Measurements from ENCODE around the gene MOBP.
"Not testable (repeated sequence)": the region's sequence is repeated elsewhere in the genome, so short reads cannot be mapped to it uniquely, and the experiment has no call there.

The MOBP gene

GRCh38 chr3:39467394-39468107 lies at the start of gene MOBP:
MOBP (plus strand) TSS chr3:39467680; CDS start chr3:39502070, 34,390 bp downstream.
- in situ Hi-C loops (cut with MboI; ENCODE audit: low sequenced_read_pairs) = no loop called here

GRCh38 chr3:39418556-39419225 lies 48.8 kb upstream of the MOBP start:
- in situ Hi-C loops (cut with MboI; ENCODE audit: low sequenced_read_pairs) = not testable (repeated sequence)

GRCh38 chr3:39419742-39420315 lies 47.7 kb upstream of the MOBP start:
- in situ Hi-C loops (cut with MboI; ENCODE audit: low sequenced_read_pairs) = no loop called here

- in situ Hi-C loops (cut with MboI; ENCODE audit: low sequenced_read_pairs) = no loop called here
These were observed 46.9 kb upstream of the MOBP start for GRCh38 chr3:39420543-39420942.

- in situ Hi-C loops (cut with MboI; ENCODE audit: low sequenced_read_pairs) = no loop called here
These were observed 44.0 kb upstream of the MOBP start for GRCh38 chr3:39423436-39423970.

- in situ Hi-C loops (cut with MboI; ENCODE audit: low sequenced_read_pairs) = no loop called here
These were observed 41.2 kb upstream of the MOBP start for GRCh38 chr3:39426312-39426711.

GRCh38 chr3:39427506-39427905 lies 40.0 kb upstream of the MOBP start:
- in situ Hi-C loops (cut with MboI; ENCODE audit: low sequenced_read_pairs) = no loop called here

GRCh38 chr3:39428745-39429201 lies 38.7 kb upstream of the MOBP start:
- in situ Hi-C loops (cut with MboI; ENCODE audit: low sequenced_read_pairs) = no loop called here

- in situ Hi-C loops (cut with MboI; ENCODE audit: low sequenced_read_pairs) = no loop called here
These were observed 38.0 kb upstream of the MOBP start for GRCh38 chr3:39429466-39429865.

GRCh38 chr3:39432342-39432741 lies 35.1 kb upstream of the MOBP start:
- in situ Hi-C loops (cut with MboI; ENCODE audit: low sequenced_read_pairs) = no loop called here

- in situ Hi-C loops (cut with MboI; ENCODE audit: low sequenced_read_pairs) = no loop called here
These were observed 33.8 kb upstream of the MOBP start for GRCh38 chr3:39433642-39434041.

- in situ Hi-C loops (cut with MboI; ENCODE audit: low sequenced_read_pairs) = no loop called here
These were observed 32.9 kb upstream of the MOBP start for GRCh38 chr3:39434574-39434973.

GRCh38 chr3:39435006-39435748 lies 32.3 kb upstream of the MOBP start:
- in situ Hi-C loops (cut with MboI; ENCODE audit: low sequenced_read_pairs) = no loop called here

GRCh38 chr3:39438880-39439279 lies 28.6 kb upstream of the MOBP start:
- in situ Hi-C loops (cut with MboI; ENCODE audit: low sequenced_read_pairs) = no loop called here

- in situ Hi-C loops (cut with MboI; ENCODE audit: low sequenced_read_pairs) = no loop called here
These were observed 27.2 kb upstream of the MOBP start for GRCh38 chr3:39440316-39440715.

- in situ Hi-C loops (cut with MboI; ENCODE audit: low sequenced_read_pairs) = no loop called here
These were observed 23.9 kb upstream of the MOBP start for GRCh38 chr3:39443530-39443929.

- in situ Hi-C loops (cut with MboI; ENCODE audit: low sequenced_read_pairs) = no loop called here
These were observed 21.6 kb upstream of the MOBP start for GRCh38 chr3:39445927-39446326.

GRCh38 chr3:39446444-39446843 lies 21.0 kb upstream of the MOBP start:
- in situ Hi-C loops (cut with MboI; ENCODE audit: low sequenced_read_pairs) = no loop called here

GRCh38 chr3:39447637-39448483 lies 19.6 kb upstream of the MOBP start:
- in situ Hi-C loops (cut with MboI; ENCODE audit: low sequenced_read_pairs) = no loop called here

GRCh38 chr3:39448506-39449233 lies 18.8 kb upstream of the MOBP start:
- in situ Hi-C loops (cut with MboI; ENCODE audit: low sequenced_read_pairs) = no loop called here
